Neutrophil (primary cell): ENCODE results near the gene NCK2.

Source experiments
- H3K27ac ChIP-seq: fragments of 200-600 bp; sonication (generic); 2 replicates; pipeline ENCODE4 v1.5.1; 2016; ENCODE audit warnings: mild to moderate bottlenecking, moderate library complexity
- H3K27me3 ChIP-seq: fragments of 200-600 bp; sonication (generic); 2 replicates; pipeline ENCODE4 v1.6.0; 2016; ENCODE audit warnings: mild to moderate bottlenecking
- H3K36me3 ChIP-seq: fragments of 200-600 bp; sonication (generic); 2 replicates; pipeline ENCODE4 v1.5.1; 2017
- H3K4me1 ChIP-seq, 2 experiments: fragments of 200-600 bp in 1 of 2; sonication (generic) in 1 of 2; 1 replicate in 1 of 2; 2 replicates in 1 of 2; pipeline versions ENCODE4 v1.5.1 to v1.6.1; 2013 to 2016; ENCODE audit warnings: low read depth in 1 of 2, low read length in 1 of 2, mild to moderate bottlenecking in 1 of 2, moderate library complexity in 1 of 2; ENCODE audit not compliant: control insufficient read depth in 1 of 2, insufficient read depth in 1 of 2
- H3K4me3 ChIP-seq, 2 experiments: fragments of 200-600 bp in 1 of 2; sonication (generic) in 1 of 2; 1 replicate in 1 of 2; 2 replicates in 1 of 2; pipeline ENCODE4 v1.5.1; 2013 to 2016; ENCODE audit warnings: low read depth in 1 of 2, low read length in 1 of 2, mild to moderate bottlenecking in 1 of 2, moderate library complexity in 1 of 2
- H3K9me3 ChIP-seq: fragments of 200-600 bp; sonication (generic); 2 replicates; pipeline ENCODE4 v1.5.1; 2016
- TF ChIP-seq, protein P1 (sequence below): fragments of 200-600 bp; sonication (generic); IDR thresholded peaks from 2 replicates; pipeline ENCODE4 v1.5.1; 2016; ENCODE audit warnings: antibody characterized with exemption

Gene NCK2

DNA sequence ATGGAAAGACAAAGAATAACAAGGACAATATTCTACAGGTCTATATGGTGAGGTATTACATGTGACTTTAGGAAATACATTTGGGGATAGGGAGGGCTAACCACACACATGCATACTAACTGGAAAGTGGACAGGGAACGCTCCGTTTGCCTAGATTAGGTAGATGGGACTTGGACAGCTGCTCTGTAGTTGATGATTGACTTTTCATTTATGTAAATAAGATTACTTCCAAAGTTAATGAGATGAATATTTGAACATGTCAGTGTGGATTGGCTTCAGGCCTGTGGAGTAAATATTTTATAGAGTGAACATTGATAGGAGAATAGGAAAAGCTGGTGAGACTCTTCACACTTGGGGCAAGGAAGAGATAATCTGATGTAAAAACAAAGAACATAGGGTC lies 142.0 kb downstream of the NCK2 start:
- H3K36me3 ChIP-seq = peaks cover 26% of the 10 kb centered on the region
- no peak overlapping the region for H3K4me3 ChIP-seq
- no peaks in the 10 kb centered on the region for H3K27me3 ChIP-seq
- H3K4me1 ChIP-seq = no peaks in the 10 kb centered on the region
- TF ChIP-seq, protein P1, sequence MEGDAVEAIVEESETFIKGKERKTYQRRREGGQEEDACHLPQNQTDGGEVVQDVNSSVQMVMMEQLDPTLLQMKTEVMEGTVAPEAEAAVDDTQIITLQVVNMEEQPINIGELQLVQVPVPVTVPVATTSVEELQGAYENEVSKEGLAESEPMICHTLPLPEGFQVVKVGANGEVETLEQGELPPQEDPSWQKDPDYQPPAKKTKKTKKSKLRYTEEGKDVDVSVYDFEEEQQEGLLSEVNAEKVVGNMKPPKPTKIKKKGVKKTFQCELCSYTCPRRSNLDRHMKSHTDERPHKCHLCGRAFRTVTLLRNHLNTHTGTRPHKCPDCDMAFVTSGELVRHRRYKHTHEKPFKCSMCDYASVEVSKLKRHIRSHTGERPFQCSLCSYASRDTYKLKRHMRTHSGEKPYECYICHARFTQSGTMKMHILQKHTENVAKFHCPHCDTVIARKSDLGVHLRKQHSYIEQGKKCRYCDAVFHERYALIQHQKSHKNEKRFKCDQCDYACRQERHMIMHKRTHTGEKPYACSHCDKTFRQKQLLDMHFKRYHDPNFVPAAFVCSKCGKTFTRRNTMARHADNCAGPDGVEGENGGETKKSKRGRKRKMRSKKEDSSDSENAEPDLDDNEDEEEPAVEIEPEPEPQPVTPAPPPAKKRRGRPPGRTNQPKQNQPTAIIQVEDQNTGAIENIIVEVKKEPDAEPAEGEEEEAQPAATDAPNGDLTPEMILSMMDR = no peak
- no peaks in the 10 kb centered on the region for H3K9me3 ChIP-seq
- H3K27ac ChIP-seq = no peak overlapping the region

DNA sequence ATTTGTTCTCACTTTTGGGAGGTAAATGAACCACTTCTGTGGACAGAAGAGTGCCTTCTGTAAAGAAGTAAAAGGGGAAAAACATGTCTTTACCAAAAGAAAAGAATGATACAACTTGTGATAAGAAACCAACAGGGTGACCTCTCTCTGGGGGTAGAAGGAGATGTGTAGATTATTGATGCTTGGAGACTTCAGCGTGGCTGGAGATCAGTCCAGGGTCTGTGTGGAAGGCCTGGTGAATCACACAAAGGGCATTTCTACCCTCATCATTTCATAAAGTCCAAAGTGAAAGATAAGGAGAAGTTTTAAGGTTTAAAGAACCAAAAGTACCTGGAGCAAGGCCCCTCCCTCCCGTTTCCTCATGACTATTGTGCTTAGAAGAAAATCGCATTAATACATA lies 142.5 kb downstream of the NCK2 start:
- no peaks in the 10 kb centered on the region for H3K9me3 ChIP-seq
- H3K4me3 ChIP-seq = no peak overlapping the region
- no peaks in the 10 kb centered on the region for H3K4me1 ChIP-seq
- no peaks in the 10 kb centered on the region for H3K27me3 ChIP-seq
- TF ChIP-seq, protein P1 = no peak
- peaks cover 20% of the 10 kb centered on the region for H3K36me3 ChIP-seq
- no peak overlapping the region for H3K27ac ChIP-seq

DNA sequence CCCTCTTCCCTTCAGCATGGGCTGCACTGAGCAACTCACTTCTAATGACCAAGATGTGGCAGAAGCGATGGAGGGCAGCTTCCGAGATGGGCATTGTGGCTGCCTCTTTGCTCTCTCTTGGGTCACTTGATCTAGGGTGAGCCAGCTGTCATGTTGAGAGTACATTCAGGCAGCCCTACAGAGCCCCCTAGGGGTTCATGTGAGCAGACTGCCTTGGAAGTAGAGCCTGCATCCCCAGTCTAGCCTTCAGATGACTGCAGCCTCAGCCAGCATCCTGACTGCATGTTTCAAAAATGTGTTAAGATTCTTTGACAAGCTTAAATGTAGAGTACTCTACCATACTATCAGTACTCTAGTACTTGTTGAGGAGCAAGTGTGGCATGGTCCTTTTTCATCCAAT lies 143.9 kb downstream of the NCK2 start:
- no peak overlapping the region for H3K27ac ChIP-seq
- TF ChIP-seq, protein P1 = peak; percentile 54
- peaks cover 18% of the 10 kb centered on the region for H3K36me3 ChIP-seq
- H3K9me3 ChIP-seq = no peaks in the 10 kb centered on the region
- H3K4me1 ChIP-seq = no peaks in the 10 kb centered on the region
- H3K27me3 ChIP-seq = no peaks in the 10 kb centered on the region
- H3K4me3 ChIP-seq = no peak overlapping the region

DNA sequence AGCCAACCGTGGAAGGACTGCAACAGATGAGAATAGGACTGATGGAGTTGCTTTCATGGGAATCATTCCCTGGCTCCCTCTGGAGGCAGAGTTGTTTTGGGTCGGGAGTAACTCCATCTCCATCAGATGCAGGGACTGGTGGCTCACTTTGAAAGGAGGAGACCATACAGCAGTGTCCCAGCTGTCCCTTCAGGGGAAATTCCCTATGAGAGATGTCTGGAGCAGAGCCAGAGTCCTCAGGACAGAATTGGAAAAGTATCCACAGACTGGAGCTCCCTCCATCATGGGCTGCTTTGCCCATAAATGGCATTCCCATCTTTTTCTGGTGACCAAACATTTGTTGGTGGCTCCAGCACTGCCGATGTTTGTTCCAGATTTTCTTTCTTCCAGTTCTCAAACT lies 144.3 kb downstream of the NCK2 start:
- Histone ChIP-seq H3K36me3 (peaks cover 18% of the 10 kb centered on the region), H3K27me3 (no peaks in the 10 kb centered on the region), H3K4me1 (no peaks in the 10 kb centered on the region), H3K4me3 (no peak overlapping the region), H3K9me3 (no peaks in the 10 kb centered on the region), H3K27ac (no peak overlapping the region)
- TF ChIP-seq, protein P1 = no peak

DNA sequence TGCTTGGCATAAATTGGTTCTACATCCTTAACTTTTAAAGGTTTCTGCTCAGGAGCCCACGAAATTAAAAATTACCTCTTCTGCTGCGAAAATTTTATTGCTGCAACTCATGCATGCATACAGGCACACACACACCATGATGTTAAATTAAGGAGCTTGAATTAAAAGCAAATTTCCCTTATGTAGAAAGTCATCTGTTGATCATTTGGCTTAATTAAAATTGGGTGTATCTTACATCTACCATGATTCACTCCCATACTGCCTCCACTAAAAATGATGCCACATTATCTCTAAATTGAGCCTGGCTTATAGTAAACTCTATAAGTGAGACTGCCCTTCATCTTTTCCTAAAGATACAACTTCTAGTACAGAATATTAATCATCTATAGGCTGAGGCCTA lies 145.4 kb downstream of the NCK2 start:
- H3K4me1 ChIP-seq = no peaks in the 10 kb centered on the region
- H3K27me3 ChIP-seq = no peaks in the 10 kb centered on the region
- no peaks in the 10 kb centered on the region for H3K9me3 ChIP-seq
- no peak overlapping the region for H3K27ac ChIP-seq
- TF ChIP-seq, protein P1 = no peak
- H3K4me3 ChIP-seq = no peak overlapping the region
- peaks cover 28% of the 10 kb centered on the region for H3K36me3 ChIP-seq

DNA sequence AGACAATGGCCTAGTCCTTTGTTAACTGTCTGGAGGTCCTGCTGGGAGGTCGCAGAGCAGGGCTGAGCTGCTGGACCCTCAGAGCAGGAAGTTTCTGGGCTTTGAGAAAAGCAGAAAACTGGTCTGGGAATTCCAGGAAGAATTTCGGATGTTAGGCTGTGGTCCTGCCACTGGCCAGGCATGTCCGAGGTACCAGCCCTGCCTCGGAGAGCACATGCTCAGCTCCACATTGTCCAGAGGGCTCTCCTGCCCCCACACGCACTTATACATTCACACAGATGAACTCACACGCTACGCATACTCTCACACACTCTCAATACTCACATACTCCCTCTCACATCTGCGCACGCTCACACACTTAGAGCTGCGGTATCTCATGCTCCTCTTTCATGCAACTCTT lies 146.1 kb downstream of the NCK2 start:
- no peaks in the 10 kb centered on the region for H3K9me3 ChIP-seq
- TF ChIP-seq, protein P1 = no peak
- H3K27ac ChIP-seq = no peak overlapping the region
- no peaks in the 10 kb centered on the region for H3K4me1 ChIP-seq
- H3K4me3 ChIP-seq = no peak overlapping the region
- H3K36me3 ChIP-seq = peaks cover 36% of the 10 kb centered on the region
- no peaks in the 10 kb centered on the region for H3K27me3 ChIP-seq
